Ovary (tissue), 3 donors: ENCODE results near the gene CDH24.

Source experiments
- POLR2A ChIP-seq: fragments of 450-650 bp; IDR thresholded peaks from one replicate; pipeline ENCODE4 v1.6.1; 2017; ENCODE audit warnings: antibody characterized with exemption, mild to moderate bottlenecking, moderate library complexity
- TF ChIP-seq, protein P1 (sequence below), 3 donors: fragments of 450-650 bp in 2 of 3; fragments of 200-600 bp in 1 of 3; IDR thresholded peaks; one replicate each; pipeline versions ENCODE4 v1.5.1 to v1.8.0; 2016 to 2022; ENCODE audit warnings: antibody characterized with exemption in 3 of 3, mild to moderate bottlenecking in 1 of 3
- donor health status: DM: no; HTN: no; CAD: no.

DNA sequence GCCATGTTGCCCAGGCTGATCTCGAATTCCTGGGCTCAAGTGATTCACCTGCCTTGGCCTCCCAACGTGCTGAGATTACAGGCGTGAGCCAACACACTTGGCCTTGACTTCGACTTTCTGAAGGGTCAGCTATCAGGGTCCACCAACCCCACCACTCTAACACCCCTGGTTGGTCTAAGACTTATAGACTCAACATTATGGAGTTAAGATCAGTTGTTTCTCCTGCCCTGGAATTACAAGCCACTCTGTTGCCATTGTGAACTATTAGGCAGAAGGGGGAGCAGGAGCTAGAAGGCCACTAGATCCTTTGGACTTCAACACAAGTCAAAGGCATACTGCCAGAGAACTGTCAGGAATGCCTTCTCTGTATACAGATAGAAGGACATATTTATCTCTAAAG lies 17.2 kb downstream of the CDH24 start:
- TF ChIP-seq, protein P1, sequence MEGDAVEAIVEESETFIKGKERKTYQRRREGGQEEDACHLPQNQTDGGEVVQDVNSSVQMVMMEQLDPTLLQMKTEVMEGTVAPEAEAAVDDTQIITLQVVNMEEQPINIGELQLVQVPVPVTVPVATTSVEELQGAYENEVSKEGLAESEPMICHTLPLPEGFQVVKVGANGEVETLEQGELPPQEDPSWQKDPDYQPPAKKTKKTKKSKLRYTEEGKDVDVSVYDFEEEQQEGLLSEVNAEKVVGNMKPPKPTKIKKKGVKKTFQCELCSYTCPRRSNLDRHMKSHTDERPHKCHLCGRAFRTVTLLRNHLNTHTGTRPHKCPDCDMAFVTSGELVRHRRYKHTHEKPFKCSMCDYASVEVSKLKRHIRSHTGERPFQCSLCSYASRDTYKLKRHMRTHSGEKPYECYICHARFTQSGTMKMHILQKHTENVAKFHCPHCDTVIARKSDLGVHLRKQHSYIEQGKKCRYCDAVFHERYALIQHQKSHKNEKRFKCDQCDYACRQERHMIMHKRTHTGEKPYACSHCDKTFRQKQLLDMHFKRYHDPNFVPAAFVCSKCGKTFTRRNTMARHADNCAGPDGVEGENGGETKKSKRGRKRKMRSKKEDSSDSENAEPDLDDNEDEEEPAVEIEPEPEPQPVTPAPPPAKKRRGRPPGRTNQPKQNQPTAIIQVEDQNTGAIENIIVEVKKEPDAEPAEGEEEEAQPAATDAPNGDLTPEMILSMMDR (IDR thresholded peaks at IDR 0.05), result no peak
- no peak for TF ChIP-seq POLR2A
